Epidermal melanocyte (primary cell): Measurements from ENCODE around the gene DSCAML1.
"Not testable (repeated sequence)": the region's sequence is repeated elsewhere in the genome, so short reads cannot be mapped to it uniquely, and the experiment has no call there.

Experiments used
- DNase-seq: peaks from one replicate; pipeline ENCODE4 v3.0.0; 2011; ENCODE audit warnings: low spot score; ENCODE audit not compliant: insufficient read length

Gene DSCAML1

DNA sequence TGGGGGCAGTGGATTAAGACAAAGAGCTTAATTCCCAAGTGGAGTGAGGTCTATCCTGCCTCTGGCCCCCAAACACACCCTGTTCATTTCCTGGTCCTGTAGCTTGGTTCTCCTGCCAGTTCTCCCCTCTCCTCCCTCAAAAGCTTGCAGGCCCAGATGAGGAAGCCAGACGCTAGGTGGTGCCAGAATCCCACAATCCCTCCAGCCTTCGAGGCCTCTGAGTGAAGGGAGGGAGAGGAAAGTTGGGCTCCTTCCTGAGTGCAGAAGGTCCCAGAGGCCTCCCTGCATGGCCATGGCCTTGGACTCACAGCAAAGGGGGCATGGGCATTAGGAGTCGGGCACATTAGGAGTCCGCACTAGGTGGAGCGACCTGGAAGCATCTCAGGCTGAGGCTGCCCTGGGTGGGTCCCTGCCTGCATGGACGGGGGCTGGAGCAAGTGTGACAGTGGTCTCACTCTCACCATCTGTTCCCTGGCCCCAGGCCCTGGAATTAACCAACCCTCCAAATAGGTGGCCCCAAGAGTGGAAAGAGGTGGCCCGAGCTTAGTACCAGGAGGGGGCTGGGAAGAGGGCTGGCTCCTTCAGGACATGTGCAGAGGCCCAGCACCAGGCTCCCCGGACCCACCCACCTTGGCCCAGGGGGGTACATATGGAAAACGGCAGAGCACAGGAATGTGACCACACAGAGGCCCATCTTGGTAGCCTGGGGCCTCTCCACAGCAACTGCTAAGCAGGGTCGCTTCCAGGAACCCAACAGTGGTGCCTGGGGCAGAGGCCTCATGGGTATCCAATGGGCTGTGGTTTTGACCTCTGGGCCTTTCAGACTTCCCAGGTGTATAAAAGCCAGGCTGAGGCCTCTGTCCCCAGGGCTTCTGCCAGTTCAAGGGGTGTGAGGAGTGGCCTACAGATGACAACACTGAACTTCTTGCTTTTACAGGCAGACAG lies 22.4 kb upstream of the DSCAML1 start:
- no peak for DNase-seq

DNA sequence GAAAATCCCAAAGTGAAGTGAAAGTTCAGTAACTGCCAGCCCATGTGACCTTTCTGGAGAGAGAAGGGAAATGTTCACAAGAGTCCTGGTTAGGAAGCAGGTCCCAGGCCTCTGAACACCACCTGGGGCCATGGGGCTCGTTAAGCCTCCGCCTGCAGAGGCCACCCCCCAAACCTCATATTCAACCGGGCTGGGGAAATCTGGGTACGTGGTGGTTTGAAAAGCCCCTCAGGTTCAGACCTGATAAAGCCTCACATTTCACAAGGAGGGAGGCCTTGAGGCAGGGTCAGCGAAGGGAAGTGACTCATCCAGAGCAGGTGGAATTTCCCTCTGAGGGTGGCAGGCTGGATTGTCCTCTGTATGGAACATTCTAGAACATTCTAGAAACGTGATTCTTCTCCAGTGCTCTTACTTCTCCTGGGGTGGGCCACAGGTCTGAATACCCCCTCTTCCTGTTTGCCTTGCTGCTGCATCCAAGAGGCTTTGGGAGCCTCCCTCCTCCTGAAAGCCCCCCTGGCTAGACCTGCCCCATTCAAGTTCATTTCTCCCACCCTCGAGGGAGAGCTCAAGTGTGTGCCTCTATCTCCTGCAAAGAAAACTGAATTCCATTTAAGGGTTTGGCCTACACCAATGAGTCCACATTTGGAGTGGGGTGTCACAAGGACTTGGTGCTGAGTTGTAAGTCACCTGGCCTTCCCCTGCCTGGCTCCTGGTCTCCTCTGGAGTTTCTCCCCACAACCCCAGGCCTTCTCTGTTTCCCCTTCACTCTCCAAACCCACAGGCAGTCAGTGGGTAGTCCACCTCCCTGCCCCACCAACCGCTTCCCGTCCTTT lies 21.2 kb upstream of the DSCAML1 start:
- DNase-seq: no peak

DNA sequence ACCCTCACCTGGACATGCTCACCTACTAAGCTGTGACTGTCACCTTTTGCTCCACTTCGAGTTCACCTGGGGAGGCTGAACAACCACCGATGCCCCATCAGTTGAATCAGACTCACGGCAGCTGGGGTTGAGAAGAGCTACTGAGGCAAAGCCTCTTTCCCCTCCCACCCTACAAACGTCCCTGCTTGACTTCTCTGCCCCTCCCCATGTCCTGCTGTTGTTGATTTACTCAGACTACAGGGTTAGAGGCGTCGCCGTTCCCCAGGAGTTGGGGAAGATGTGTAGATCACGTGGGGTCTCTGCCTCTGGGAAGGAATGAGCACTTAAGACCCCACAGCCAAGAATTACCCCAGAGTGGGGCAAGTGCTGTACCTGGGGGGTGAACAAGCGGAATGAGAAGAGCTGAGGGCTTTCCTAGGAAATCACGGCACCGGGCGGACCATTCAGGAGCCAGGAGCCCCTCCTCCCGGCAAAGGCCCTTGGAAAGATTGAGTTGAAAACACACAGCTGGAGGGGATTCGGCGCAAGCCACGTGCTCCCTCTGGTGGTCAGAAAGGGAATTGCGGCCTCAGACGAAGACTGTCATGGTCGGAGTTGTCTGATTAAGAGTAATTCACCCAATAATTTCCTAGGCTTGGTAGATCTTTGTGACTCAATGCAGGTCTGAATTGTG lies 20.5 kb upstream of the DSCAML1 start:
- peak; percentile 85 for DNase-seq

DNA sequence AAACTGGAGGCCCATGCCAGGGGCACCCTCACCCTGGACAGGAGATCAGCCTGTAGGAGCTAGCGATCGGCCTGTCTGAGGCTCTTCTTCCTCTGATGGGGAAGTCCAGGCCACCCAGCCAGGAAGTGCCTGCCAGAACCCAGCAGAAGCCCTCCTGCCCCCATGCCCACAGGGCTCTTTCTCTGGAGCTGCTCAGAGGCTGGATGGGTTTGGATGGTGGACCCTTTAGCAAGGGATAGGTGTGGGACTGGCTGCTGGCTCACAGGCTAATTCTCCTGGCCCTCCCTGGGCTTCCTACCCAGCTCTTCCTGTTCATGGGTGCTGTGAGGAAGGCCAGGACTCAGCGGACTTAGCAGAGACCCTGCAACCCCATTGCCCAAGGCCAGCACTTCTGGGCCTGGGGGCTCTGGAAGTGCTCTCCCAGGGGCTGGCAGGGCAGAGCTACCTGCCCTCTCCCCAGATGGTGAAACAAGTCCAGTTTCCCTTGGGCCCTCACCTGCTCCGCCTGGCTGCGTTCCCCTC lies 19.9 kb upstream of the DSCAML1 start:
- DNase-seq: no peak

- DNase-seq: no peak
These were observed 19.2 kb upstream of the DSCAML1 start for GRCh38 chr11:117816151-117816741.

GRCh38 chr11:117815262-117815803 lies 18.3 kb upstream of the DSCAML1 start:
- no peak for DNase-seq

GRCh38 chr11:117814766-117815261 lies 17.8 kb upstream of the DSCAML1 start:
- no peak for DNase-seq

GRCh38 chr11:117814204-117814765 lies 17.3 kb upstream of the DSCAML1 start:
- DNase-seq: no peak

- not testable (repeated sequence) for DNase-seq
These were observed 13.0 kb upstream of the DSCAML1 start for GRCh38 chr11:117810056-117810451.

- no peak for DNase-seq
These were observed 12.4 kb upstream of the DSCAML1 start for GRCh38 chr11:117809236-117810055.

DNA sequence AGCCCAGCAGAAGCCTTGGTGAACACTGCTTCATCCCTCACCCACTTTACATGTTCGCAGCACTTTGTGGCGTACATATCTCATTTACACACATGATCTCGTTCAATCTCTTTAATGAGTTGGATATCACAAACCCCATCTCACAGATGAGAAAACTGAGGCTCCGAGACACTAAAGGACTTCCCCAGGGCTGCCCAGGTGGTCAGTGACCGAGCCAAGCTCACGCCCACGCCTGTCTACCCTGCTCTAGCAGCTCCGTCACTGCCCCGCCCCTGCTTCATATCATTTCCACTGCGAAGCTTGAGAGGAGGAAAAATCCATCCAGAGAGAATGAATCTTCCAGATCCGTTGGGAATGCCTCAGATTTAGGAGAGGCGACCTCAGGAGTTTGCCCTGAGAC lies 11.8 kb upstream of the DSCAML1 start:
- no peak for DNase-seq

GRCh38 chr11:117807482-117808327 lies 10.7 kb upstream of the DSCAML1 start:
- DNase-seq: peak; percentile 58

GRCh38 chr11:117806846-117807245 lies 9.8 kb upstream of the DSCAML1 start:
- no peak for DNase-seq

DNA sequence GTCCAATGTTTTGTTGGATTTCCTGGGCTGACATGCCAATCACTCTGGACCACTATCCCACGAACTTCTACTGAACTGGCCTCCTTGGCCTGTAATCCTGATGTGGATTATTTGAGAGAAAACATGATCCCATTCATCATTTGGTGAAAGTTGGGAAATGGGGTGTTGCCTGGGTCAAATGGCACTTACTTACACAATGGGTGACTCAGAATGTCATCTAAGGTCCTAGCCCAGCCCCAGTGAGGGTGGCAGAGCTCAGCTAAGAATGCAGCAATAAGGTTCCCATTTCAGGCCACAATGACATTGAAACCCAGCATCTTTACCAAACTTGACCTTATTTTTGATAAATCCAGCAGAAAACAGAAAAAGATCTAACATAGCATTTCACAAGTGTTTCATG lies 8.0 kb upstream of the DSCAML1 start:
- no peak for DNase-seq

- no peak for DNase-seq
These were observed 6.9 kb upstream of the DSCAML1 start for GRCh38 chr11:117803896-117804295.

DNA sequence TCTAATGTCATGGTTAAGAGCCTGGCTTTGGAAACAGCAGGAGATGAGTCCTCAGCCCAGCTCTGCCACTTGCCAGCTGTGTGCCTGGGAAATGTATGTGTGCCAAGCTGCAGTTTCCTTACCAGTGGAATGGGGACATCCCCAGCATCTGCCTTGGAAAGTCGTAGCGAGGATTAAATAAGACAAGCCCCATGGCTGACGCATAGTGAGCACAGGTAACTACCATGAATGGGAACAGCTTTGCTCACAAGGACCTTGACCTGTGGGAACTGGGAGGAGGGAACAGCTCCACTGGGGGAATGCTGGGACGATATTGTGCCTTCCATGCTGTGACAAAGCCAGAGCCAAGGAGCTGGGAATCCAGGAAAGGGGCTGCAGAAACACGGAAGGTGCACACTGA lies 2.6 kb upstream of the DSCAML1 start:
- no peak for DNase-seq

DNA sequence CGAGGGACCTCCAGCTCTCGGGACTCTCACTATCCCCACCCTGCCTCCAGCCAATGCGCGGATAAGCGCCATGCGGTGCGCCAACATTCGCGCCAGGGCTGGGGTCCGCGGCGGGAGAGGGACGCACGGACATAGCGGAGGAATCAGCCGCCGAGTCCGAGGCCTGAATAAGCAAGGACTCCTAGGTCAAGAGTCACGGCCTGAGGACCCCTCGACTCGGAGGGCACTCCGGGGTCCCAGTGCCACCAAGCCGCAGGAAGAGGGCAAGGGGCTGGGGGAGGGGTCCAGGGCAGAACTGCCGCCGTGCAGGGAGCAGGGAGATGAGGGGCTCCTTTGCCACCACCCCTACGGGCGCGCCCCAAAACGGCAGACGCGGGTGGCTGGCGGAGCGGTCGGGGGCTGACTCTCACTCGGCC lies 552 bp downstream of the DSCAML1 start:
- DNase-seq: no peak

DNA sequence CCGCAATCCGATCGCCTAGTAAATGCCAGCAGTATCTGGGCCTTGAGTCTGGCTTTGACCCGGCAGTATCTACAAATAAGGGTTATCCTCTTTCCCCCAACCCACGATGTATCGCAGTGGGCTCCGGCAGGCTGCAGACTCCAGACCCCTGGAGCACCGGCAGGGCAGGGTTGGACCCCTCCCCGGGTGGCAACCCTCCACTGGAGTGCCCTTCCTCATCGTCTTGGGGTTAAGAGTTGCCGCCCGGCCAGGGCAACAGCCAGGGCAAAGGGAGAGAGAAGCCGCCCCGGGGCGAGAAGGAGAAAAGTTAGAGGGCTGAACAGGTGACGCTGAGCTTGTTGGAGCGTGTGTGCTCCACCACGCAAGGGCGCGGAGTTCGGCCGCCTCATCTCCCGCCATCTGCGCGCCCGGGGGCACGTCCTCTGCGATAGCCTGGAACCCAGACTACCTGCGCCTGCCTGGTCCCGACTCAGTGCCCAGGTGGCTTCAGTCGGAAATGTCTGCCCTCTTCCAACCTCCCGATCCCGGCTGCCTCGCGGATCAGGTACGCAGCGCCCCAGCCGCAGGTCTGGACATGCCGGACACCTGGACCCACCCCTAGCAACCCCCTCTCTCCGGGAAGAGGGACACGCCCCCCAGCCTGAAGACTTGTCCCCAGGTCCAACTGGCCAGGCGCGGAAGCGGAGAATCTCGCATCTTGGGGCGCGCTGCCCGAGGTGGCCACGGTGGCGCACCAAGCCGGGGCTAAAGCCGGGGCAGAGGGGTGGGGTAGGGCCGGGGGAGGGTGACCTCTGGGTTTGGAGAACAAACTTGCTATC lies 1.2 kb downstream of the DSCAML1 start:
- DNase-seq: no peak
